Measurements from ENCODE around the gene SMC6. TPM values are rescaled to one million over a fixed set of nuclear protein-coding genes. Genes with fewer than 3 reads are reported as not detected.

The SMC6 gene
- total RNA-seq (2014; rRNA removed; shearing (Covaris generic)): 6.6 and 8.4 TPM in 2 replicates

GRCh38 chr2:17753803-17754663 is at the start of gene SMC6, which contains the start of gene GEN1:
Gene SMC6 (minus strand): TSS chr2:17753810. CDS start chr2:17745946, 7,864 bp downstream.
Gene GEN1 (plus strand): TSS chr2:17754138. CDS start chr2:17759944, 5,806 bp downstream.
- DNase-seq (ENCODE audit: low spot score): peak; percentile 93

DNA sequence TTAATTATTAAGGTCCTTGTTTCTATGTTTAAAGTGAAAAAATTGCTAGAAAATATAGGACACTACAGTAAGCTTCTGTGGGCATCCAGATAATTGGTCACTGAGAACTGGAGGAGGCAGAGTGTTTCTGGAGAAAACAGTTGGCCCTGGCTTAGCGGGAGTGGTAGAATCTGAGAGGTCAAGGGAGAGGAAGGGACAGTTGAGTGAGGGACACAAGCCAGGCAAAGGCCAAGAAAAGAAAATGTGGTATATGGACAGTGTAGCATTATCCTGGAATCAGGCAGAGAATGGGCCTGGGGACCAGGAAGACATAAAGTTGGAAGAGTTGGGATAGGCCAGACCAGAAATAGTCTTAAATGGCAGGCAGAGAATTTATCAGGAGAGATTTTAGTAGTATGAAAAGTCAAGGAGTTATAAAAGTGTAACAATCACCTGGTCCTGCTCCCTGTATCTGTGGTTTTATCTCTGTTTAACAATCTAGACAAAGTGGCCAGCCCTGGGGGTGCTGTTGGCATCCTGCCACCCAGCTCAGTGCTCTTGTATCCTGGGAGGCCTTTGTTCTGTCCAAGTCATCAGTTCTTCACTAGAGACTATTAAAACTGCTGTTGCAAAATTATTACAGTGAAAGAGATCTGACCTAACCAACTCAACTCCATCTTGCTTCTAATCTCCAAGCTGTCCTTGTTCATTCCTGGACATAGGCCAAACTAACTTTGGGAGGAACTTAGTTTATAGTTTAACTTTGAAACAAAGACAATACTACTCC is 47.3 kb upstream of the SMC6 start:
- peak; percentile 41 for DNase-seq (ENCODE audit: low spot score)

DNA sequence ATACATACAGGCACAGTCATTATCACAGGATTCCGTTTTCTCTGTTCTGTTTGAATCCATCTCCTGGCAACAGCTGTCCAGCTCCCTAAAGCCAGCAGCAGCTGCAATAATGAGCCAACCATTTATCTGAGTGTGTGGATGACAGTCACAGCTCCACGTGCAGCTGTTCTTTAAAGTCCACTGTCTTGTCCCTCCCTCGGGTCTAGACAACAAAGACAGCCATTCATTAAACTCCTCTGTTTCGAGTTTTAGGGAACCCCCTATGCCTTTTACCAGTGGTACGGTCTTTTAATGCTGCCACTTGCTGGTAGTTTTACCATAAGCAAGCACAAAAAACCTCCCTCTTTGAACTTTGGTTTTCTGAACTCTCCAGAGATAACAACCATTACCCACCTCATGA is 46.6 kb upstream of the SMC6 start:
- DNase-seq (ENCODE audit: low spot score): no peak

GRCh38 chr2:17799301-17800120 is 45.9 kb upstream of the SMC6 start:
- no peak for DNase-seq (ENCODE audit: low spot score)

DNA sequence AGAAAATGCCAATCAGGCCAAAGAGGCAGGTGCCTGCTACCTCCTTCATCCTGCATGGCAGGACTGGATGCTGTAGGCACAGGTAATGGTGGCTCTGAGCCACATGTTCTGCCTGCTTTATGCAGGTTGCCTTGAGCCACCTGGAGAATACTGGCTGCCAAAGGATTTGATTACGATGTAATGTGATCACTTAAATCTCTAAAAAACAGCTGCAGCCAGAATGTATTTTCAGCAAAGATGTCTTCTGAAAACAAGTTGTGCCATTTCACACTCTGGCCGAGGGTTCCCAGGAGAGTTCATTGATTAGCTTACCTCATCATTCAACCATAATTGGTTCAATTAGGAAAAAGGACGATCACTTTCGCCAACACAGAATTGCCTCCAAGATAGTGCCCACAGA is 44.7 kb upstream of the SMC6 start:
- no peak for DNase-seq (ENCODE audit: low spot score)

GRCh38 chr2:17795309-17795708 is 41.7 kb upstream of the SMC6 start:
- DNase-seq (ENCODE audit: low spot score): no peak

- no peak for DNase-seq (ENCODE audit: low spot score)
Observed at GRCh38 chr2:17793803-17794354, 40.3 kb upstream of the SMC6 start.

DNA sequence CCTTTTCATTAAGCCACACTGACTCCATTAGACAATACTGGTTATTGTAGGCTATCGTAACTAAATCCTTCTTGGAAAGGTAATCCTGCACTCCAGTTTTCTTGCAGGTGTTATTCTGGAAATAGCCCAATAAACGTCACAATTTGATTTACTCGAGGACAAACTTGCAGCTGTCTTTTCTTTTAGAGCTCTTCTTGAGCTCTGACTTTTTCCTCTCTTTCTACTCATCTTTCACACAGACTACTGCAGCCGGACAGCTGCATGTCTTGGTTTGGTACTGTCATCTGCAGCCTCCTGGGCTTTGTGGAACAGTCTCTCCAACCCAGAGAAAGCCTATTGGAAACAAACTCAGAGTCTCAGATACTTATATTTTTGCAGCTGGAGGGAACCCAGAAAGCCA is 39.7 kb upstream of the SMC6 start:
- no peak for DNase-seq (ENCODE audit: low spot score)

GRCh38 chr2:17792515-17792914 is 38.9 kb upstream of the SMC6 start:
- DNase-seq (ENCODE audit: low spot score): no peak

DNA sequence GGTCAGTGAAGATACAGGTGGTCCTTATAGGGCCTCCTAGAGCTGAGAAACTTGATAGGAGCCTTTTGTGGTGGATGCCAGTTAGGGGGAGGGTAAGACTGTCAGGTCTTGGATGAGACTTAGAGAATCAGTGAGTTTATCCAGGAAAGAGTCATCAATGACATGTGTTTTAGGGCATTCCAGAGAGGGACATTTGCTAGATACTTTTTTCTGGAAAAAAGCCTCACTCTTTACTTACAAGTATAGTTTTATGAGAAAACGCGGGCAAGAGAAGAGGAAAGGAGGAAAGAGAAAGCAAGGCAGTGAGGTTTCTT is 38.2 kb upstream of the SMC6 start:
- no peak for DNase-seq (ENCODE audit: low spot score)

- DNase-seq (ENCODE audit: low spot score): no peak
Observed at GRCh38 chr2:17791121-17791816, 37.7 kb upstream of the SMC6 start.

DNA sequence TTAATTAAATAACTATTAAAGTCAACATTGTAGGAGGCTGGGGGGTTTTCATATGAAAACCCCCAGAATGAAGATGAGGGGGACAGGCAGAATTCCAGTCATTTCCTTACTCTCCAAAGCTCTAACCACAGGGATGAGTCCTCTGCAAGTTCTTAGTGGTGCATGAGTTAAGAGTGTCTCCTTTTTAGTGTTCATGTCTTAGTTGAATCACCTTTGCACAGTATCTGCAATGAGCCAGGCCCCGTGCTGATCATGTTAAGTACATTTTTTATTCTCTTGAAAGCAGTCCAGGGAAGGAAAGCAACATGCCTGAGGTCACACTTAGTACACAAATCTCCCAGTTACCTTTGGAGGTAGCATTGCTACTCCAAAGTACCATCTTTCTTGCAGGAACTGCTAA is 36.9 kb upstream of the SMC6 start:
- no peak for DNase-seq (ENCODE audit: low spot score)

DNA sequence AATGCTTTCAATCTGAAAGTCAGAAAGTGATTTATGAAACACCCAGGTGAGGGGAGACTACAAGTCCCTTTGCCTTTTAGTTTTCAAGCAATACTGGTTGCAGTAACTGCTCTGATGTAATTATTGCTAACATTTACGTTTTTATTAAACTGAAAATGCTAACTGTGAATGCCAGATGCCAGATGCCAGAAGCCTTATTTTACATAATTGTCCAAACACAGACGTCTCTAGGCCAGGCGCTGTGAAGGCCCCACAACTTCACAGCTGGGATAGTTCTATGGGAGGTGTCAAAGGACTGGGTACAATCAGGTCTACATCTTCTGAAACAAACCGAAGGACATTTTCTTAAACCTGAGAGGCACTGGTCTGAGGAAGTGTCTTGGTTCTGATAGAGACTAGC is 35.2 kb upstream of the SMC6 start:
- no peak for DNase-seq (ENCODE audit: low spot score)

DNA sequence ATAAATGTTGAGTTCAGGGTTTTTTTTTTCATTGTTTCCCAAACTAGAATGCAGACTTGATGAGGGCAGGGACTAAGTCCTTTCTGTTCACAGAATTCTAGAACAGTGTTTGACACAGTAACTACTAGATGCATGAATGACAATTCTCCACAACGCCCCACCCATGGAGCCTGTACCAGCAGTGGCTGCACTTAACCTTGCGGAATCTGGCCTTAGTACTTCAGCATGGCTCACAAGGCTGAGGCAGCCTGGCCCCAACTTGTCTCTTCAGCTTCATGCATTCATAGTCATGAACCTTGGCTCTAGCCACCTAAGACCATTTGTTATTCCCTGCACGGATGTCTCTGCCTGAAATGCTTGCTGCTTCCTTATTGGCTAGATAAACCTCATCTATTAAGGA is 33.1 kb upstream of the SMC6 start:
- DNase-seq (ENCODE audit: low spot score): no peak

GRCh38 chr2:17781482-17781881 is 27.9 kb upstream of the SMC6 start:
- no peak for DNase-seq (ENCODE audit: low spot score)

DNA sequence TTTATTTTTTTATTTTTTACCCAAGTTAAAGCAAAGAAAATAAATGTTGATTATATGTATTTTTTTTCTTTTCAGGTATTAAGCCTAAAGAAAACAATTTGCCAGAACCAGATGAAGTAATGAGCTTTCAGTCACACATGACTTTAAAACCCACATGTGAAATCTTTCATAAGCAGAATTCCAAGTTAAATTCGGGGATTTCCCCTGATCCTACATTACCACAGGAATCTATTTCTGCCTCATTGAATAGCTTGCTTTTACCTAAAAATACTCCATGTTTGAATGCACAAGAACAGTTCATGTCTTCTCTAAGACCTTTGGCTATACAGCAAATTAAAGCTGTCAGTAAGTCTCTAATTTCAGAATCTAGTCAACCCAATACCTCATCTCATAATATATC is 26.9 kb upstream of the SMC6 start:
- no peak for DNase-seq (ENCODE audit: low spot score)

DNA sequence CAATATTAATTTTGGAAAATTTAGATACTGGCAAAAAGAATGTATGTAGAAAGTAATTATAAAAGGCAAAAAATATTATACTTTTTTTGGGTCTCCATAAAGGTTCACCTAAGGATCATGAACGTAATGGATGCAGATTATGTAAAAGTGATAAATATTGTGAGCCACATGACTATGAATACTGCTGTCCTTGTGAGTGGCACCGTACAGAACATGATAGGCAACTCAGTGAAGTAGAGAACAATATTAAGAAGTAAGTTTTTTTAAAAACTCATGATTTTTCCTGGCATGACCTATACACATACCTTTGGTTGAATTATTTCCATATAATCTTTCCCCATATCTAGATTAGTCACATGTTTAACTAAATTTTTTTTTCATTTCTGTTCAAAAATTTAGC is 18.9 kb upstream of the SMC6 start:
- DNase-seq (ENCODE audit: low spot score): no peak

DNA sequence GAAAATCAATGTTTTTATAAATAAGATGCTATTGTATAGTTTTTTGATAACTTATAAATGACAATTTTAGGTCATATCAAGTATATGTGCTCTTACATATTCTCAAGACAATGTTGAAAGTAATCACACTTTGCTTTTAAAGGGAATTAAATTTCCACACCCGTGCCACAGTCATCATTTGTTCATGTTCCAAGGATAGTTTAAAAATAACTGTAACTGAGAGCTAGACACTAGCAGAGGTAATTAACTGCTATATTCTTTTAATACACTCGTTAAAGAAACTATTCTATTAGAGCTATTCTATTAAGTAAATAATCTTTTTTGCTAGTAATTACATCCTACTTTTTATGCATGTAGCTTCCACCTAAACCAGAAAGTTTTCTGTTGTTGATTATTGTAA is 18.3 kb upstream of the SMC6 start:
- no peak for DNase-seq (ENCODE audit: low spot score)

DNA sequence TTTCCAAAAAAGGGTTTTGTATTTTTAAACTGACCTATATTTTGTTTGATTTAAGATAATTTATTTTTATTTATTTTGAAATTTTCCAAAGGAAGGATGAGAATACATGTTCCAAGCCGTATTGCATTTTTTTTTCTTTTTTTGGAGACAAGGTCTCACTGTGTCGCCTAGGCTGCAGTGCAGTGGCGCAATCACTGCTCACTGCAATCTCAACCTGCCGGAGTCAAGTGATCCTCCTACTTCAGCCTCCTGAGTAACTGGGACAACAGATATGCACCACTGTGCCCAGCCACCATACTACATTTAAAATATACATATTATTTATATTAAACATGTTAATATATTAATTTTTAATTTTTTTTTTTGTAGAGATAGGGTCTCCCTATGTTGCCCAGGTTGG is 15.3 kb upstream of the SMC6 start:
- DNase-seq (ENCODE audit: low spot score): no peak

DNA sequence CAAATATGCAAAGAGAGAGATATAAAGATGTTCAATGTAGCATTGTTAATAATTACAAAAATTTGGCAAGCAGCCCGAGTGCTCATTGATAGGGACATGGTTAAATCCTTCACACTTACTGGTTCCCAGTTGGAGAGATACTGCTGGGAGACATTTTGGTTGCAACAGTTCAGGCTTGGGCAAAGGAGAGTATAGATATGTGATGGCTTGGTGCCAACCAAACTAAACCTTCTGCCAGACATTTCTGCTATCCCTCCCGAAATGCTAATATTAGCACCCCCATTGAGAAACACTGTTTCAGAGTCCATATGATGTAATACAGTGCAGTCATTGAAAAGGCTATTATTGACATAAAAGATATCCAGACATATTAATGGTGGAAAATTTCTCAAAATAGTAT is 11.8 kb upstream of the SMC6 start:
- DNase-seq (ENCODE audit: low spot score): no peak

DNA sequence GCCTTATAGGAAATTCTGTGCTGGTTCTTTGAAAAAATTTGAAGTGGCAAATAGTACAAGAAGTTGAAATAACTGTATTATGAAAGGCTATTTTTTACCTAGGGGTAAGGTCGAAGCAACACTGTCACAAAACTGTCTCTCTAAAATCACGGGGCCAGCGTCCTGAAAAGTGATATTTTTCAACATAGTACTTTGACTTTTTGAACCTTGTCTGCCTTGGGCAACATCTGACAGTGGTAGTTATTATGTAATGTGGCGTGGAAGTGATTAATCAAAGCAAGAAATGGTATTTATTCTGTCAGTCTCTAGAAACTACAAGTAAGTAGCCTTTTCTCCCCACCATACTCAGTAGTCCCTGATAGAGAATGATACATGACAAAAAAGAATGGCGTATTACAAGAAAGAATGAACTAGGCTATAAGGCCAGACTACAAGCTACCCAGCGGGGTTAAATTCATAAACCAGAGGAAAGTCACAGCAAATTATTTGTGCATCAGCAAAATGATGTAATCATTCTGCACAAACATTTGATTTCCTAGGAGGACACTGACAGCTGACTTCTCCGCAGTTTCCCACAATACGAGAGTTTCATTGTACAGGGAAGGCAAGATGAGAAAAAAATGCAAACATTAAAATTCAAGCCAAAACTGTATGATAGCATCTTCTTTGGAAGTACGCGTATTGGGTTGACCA is 10.2 kb upstream of the SMC6 start:
- no peak for DNase-seq (ENCODE audit: low spot score)
